HG03439 (cell line): ENCODE measurements around the gene OPN3.
A peak's percentile ranks its signal among the peaks of the same experiment; 100 is the strongest.

Experiments
- ATAC-seq: cut with Tn5 transposase; IDR thresholded peaks from one replicate; pipeline ENCODE4 v1.9.1; 2021; ENCODE audit warnings: mild to moderate bottlenecking, moderate library complexity; ENCODE audit not compliant: unreplicated experiment

OPN3 gene

DNA sequence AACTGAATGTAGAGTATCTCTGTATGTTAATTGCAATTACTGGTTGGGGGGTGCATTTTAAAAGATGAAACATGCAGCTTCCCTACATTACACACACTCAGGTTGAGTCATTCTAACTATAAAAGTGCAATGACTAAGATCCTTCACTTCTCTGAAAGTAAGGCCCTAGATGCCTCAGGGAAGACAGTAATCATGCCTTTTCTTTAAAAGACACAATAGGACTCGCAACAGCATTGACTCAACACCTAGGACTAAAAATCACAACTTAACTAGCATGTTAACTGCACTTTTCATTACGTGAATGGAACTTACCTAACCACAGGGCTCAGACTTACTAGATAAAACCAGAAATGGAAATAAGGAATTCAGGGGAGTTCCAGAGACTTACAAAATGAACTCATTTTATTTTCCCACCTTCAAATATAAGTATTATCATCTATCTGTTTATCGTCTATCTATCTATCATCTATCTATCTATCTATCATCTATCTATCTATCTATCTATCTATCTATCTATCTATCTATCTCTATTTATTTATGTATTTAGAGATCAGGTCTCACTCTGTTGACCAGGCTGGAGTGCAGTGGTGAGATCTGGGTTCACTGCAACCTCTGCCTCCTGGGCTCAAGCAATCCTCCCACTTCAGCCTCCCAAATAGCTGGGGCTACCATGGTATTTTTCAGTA is 47.8 kb downstream of the OPN3 start:
- ATAC-seq: no peak

DNA sequence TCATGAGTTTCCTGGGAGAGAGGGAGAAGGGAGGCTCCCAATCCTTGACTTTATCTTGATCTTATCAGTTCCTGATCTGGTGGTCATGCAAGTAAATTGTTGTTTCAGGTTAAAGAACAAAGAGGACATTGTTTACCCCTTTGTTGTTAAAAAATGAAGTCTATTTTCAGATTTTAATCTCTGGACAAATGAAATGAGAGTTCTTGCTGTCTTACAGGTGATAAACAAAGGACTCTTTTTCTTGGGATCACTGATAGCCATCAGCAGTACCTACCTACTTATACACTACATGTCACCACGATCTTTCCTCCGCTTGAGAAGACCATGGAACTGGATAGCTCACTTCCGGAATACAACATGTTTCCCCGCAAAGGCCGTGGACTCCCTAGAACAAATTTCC is 48.4 kb downstream of the OPN3 start:
- no peak for ATAC-seq

DNA sequence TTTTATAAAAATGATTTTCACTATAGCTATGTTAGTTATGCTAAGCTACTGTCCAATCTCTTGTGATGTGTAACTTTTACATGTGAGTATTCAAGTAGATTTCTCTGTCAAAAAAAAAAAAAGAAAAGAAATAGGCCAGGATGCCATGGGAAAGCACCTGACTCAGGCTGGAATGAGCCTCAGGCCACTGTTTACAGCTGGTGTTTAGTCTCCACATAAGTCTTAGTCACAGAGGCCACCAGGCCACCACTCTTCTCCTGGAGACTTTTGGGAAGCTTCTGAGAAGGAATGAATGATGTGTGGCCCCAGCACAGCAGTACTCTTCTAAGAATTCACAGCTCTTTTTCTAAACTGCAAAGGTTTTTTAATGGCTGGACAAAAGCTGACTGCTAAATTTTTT is 48.9 kb downstream of the OPN3 start:
- ATAC-seq: no peak

DNA sequence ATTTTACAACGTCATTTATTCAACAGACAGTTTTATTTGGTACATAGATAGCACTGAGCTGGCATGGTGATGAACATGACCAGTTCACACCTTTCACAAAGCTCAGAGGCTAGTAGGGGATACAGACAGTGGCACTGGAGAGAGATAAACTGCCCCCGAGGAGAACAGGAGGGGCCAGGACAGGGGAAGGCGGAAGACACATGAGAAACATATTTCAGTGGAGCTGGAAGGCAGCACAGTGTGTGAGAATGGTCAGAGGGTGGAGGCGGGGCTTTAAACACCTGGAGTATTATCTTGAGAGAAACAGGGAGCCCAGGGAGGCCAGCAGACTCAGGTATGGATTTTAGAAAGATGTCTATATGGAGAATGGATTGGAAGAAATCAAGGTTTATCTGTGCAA is 49.5 kb downstream of the OPN3 start:
- no peak for ATAC-seq

DNA sequence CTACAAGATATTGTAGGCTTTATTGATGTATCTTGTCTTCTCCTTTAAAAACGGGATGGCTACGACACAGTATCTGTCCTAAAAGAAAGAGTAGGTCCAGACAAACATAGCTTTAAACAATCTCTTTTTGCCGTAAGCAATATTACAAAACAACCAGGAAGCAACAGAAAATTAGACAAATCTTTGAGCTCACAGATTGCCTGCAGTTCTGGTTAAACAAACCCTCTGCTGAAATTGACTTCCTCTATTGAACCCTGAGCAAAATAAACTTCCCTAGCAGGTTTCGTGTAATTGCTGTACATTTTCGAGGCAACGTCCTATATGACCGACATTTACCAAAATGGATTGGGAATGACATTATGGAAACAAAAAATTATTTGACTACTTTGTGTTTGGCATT is 50.6 kb downstream of the OPN3 start:
- no peak for ATAC-seq

DNA sequence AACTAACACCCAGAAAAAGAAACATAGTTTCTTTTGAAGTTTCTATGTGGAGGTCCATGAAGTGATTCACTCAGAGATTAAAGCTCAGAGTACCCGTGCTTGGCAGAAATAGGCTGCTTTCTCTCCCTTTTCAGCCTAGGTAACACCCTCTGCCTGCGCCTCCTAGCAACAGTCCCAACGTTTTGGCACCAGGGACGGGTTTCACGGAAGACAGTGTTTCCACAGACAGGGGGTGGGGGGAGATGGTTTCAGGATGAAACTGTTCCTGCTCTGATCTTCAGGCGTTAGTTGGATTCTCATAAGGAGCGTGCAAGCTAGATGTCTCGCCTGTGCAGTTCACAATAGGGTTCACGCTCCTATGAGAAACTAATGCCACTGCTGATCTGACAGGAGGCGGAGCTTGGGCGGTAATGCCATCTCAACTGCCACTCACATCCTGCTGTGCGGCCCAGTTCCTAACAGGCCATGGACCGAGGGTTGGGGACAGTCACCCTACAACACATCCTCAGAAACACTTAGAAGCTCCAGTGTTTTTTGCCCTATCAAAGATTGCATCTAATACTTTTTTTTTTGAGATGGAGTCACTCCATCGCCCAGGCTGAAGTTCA is 53.2 kb downstream of the OPN3 start:
- ATAC-seq: no peak

DNA sequence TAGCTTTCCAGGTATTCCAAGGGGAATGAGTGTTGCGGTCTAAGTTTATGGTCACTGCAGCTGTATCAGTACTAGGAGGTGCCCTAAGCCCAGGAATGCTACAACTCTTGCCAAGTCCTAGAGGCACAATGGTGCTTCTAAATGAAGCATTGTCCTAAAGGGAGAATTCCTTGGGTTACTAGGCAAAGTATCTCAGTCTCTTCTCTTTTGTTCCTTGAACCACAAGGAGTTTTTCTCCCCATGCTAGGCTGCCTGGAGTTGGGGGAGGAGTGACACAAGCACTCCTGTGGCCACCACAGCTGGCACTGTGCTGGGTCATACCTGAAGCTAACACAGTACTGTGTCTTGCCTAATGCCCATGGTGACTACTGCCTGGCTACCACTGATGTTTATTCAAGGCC is 57.2 kb downstream of the OPN3 start:
- ATAC-seq: no peak

DNA sequence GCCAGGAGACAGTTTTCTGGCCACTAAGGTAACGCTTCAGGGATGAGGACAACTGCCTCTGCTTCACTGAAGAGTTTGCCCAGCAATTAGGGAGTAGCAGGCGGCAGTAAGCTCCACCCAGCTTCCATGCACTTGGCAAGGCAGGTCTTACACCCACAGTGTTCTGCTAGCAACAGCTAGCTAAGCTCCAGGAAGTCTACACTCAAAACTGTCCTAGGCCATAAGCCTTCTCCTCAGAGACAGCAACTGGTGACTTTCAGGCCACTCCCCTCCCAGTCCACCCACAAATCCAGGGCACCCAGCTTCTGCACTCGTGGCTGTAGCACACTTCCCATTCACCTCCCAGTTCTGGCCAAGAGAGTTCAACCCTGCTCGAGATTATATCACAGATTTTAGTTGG is 60.7 kb downstream of the OPN3 start:
- ATAC-seq: no peak

DNA sequence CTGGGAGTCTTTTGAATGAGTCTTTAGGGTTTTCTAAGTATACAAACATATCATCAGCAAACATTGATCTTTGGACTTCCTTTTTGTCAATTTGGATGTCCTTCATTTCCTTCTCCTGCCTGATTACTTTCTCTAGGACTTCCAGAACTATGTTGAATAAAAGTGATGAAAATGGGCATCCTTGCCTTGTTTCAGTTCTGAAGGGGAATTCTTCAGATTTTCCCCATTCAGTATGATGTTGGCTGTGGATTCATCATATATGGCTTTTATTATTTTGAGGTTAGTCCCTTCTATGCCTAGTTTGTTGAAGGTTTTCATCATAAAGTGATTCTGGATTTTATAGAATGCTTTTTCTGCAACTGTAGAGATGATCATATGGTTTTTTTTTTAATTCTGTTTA is 66.0 kb downstream of the OPN3 start:
- no peak for ATAC-seq

DNA sequence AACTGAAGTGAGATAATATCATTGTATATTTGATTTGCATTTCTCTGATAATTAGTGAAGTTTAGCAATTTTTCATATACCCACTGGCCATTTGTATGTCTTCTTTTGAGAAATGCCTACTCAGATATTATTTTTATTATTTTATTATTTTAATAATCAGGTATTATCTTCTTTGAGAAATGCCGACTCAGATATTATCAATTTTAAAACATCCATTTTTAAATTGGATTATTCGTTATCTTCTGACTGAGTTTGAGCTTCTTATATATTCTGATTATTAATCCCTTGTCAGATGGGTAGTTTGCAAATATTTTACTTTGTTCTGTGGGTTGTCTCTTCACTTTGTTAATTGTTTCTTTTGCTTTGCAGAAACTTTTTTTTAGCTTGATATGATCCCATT is 70.3 kb downstream of the OPN3 start:
- no peak for ATAC-seq

DNA sequence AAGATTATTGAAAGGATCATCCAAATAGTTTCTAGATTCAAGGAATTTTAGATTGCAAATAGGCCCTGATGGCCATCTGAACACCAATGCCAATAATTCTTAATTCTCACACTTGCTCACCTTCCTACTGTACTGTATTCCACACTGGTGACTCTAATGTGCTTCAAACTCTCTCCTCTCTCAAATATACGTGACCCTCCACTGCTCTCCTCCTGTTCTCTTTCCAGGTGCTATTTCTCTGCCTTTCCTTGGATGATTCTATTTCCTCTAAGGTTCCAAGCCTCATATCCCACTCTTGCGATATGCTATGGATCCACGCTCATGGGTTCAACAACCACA is 79.4 kb downstream of the OPN3 start:
- no peak for ATAC-seq

DNA sequence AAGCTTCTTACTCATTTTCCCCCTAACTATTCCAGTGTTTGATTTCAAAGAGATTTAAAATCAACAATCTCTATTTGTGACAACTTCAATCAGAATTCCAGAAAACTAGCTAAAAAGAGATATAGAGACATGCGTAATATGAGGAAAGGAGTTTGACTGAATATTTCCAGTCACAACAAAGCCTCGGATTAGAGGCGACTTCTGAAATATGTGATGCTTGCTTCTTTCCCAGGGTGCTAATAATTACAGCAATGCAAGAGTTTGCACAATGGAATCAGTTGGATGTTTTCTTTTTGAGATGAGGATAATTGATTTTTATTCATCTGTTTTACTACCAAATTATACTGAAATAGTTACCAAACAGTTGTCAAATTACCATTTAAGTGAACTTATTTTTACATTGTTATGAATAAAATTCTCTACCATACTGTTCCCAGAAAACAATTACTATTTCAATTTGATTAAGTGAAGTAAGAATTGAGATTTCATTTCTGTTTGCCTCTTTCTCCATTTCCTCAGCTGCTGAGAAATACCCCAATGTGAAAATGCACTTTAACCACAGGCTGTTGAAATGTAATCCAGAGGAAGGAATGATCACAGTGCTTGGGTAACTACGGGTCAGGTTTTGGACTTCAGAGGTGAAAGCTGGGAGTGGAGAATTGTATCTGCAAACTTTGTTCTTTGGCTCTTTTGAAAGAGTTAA is 79.9 kb downstream of the OPN3 start:
- no peak for ATAC-seq

DNA sequence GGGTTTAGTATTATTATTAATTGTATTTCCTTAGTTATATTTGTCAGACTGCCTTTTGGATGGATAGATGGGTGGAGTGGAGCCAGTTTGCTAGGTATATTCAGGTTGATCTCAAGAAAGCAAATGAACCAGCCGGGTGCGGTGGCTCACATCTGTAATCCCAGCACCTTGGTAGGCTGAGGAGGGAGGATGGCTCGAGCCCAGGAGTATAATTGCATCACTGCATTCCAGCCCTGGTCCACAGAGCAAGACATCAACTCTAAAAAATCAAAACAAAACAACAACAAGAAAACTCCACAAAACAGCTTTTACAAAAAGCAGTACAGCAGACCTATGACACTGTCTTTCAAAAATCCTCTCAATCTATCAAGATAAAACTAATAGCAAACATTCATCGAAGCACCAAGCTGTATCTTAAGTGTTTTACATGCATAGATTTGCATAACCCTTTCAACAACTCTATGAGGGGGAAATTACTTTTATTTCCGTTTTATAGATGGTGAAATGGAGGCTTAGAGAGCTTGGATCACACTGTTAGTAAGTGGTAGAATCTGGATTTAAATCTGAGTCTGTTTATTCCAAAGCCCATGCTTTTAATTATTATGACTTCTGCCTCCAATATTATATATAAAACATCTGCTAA is 82.5 kb downstream of the OPN3 start:
- ATAC-seq: no peak

DNA sequence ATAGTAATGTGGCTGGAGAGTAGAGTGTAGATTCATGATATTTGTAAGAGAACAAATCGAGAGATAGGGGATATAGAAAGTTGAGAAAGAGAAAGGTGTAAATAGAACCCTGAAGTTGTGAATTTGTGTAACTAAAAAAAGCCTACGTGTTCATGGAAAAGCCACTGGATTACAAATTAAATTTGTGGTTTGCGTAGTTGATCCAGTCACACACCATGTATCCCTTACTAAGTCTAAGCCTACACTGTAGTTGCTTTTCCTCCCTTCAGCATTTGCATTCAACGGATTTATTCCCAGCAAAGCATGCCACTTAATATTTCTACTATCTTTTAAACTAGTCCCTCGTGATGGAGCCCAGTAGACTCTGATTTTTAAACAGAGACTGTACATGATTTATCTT is 83.1 kb downstream of the OPN3 start:
- no peak for ATAC-seq

DNA sequence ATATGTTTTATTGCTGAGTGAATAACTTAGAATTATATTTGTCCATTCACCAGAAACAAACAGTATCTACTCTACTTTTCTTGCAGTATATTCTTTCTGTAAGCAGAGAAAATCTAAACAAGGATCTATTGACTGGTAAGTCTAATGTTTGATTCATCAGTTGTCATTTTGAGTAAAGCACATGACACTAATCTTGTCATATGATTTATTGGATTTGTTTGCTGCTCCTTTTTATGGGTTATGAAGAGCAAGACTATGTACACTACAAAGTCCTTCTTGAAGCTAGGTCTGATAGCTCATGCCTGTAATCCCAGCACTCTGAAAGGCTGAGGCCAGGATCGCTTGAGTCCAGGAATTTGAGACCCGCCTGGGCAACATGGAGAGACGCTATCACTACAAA is 84.6 kb downstream of the OPN3 start:
- ATAC-seq: no peak

DNA sequence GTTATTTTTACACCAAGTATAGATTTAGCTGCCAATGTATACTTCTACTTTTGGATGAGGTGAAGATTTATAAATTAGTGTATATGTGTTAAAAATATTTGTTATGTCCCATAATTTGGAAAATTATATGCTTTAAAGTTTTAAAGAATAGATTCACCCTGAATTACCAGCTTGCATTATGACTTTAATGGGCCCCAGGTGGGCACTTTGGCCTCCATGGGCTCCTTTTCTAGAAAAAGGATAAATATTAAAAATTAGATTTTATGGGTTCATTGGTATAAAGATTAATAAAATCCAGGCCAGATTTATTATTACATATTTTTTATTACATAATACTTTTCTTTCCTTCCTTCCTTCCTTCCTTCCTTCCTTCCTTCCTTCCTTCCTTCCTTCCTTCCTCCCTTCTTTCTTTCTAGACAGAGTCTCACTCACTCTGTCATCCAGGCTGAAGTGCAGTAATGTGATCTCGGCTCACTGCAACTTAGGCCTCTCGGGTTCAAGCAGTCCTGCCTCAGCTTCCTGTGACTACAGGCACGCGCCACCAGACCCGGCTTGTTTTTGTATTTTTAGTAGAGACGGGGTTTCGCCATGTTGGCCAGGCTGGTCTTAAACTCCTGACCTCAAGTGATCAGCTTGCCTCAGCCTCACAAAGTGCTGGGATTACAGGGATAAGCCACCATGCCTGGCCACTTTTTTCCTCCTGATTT is 86.1 kb downstream of the OPN3 start:
- ATAC-seq: no peak

DNA sequence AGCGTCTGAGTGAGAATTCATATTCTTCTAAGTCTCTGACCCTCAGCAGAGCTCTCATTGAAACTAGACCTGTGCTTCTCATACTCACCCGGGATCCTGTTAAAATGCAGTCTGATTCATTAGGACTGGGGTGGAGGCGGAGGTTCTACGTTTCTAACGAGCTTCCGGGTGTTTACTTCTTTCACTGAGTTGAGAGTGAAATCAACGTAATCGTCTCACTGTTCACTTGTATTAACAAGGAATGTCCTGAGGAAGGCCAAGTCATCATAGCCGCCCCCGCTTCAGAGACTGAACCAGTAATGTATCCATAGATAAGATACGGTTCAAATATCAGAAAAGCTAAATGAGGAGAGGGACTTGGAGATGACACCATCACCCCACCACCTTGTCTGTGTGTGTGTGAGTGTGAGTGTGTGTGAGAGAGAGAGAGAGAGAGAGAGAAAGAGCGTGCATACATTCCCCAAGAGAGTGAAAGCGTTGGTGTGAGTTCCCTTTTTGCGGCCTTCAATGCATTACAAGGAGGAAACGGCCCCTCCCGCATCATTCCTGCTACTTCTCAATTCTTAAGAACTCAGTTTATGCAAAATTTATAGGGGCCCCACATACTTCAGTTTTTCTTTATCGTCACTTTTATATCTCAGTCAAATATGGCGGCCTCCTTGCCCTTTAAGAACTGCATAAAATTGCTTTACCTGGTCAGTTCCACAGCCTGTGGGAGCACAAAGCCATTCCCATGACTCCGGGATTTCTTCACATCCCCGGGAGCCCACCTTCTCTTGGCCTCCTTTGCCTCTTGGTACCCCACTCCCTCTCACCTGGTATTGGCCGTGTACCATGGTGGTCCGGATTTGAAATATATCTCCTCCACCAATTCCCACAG is 88.2 kb downstream of the OPN3 start:
- peak; percentile 73 for ATAC-seq

DNA sequence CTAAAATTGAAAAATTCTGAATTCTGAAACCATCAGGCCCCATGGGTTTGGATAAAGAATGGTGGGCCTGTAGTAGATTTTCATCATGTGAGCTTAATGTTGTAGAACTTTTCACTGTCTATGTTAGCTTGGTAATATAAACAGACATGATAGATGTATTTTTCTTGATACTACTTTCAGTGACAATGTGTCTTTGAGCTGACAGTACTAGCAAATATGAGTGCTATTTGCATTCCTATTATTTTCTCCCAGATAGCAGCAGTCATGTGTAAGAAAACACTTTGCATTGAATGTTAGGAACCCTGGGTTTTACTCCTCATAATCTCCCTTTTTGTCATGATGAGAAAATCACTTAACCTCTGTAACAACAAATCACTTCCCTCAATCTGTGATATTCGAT is 89.9 kb downstream of the OPN3 start:
- ATAC-seq: no peak

DNA sequence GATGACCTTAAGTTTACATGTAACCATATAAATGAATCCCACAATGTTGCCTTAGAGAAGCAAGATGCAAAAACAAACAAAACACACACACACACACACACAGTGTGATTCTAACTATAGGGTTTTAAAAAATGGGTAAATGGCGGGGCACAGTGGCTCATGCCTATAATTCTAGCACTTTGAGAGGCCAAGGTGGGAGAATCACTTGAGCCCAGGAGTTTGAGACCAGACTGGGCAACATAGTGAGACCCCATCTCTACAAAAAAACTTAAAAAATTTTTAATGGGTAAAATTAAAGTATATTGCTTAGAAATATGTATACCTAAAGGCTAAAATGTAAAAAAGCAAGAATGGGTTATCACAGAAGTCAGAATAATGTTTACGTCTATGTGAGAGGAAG is 92.2 kb downstream of the OPN3 start:
- ATAC-seq: no peak
